Parathyroid adenoma (tissue), 2 donors: ENCODE results near the gene MRPL1.

Experiments
- H2AFZ ChIP-seq: fragments of 300-600 bp; sonication (generic); one replicate; pipeline ENCODE4 v1.7.0; 2017; ENCODE audit warnings: antibody characterized with exemption, mild to moderate bottlenecking
- H3K27ac ChIP-seq: fragments of 300-600 bp; sonication (generic); one replicate; pipeline ENCODE4 v1.7.0; 2017
- H3K27me3 ChIP-seq: fragments of 300-600 bp; sonication (generic); one replicate; pipeline ENCODE4 v1.7.0; 2017; ENCODE audit warnings: low read length; ENCODE audit not compliant: control insufficient read depth, insufficient read depth
- H3K36me3 ChIP-seq: fragments of 300-600 bp; sonication (generic); one replicate; pipeline ENCODE4 v1.7.0; 2017; ENCODE audit warnings: low read length; ENCODE audit not compliant: control insufficient read depth, insufficient read depth
- H3K4me1 ChIP-seq: fragments of 300-600 bp; sonication (generic); one replicate; pipeline ENCODE4 v1.7.0; 2017; ENCODE audit warnings: control low read depth
- H3K4me2 ChIP-seq: fragments of 300-600 bp; sonication (generic); one replicate; pipeline ENCODE4 v1.7.0; 2017; ENCODE audit warnings: low read length
- H3K4me3 ChIP-seq: fragments of 300-600 bp; sonication (generic); one replicate; pipeline ENCODE4 v1.7.0; 2017; ENCODE audit warnings: low read depth, low read length
- H3K79me2 ChIP-seq: fragments of 300-600 bp; sonication (generic); one replicate; pipeline ENCODE4 v1.7.0; 2017; ENCODE audit warnings: control low read depth
- H3K9ac ChIP-seq: fragments of 300-600 bp; sonication (generic); one replicate; pipeline ENCODE4 v1.7.0; 2017; ENCODE audit warnings: mild to moderate bottlenecking
- H3K9me3 ChIP-seq: fragments of 300-600 bp; sonication (generic); one replicate; pipeline ENCODE4 v1.7.0; 2017; ENCODE audit warnings: low read length; ENCODE audit not compliant: control insufficient read depth
- TF ChIP-seq, protein P1 (sequence below): fragments of 300-600 bp; sonication (generic); IDR thresholded peaks from one replicate; pipeline ENCODE4 v1.7.0; 2017; ENCODE audit warnings: antibody characterized with exemption, mild to moderate bottlenecking
- donor health status: primary hyperparathyroidism.

MRPL1 gene

GRCh38 chr4:77917075-77917474 lies 54.4 kb downstream of the MRPL1 start:
- Histone ChIP-seq H3K9me3 (no peaks in the 10 kb centered on the region), H3K79me2 (no peaks in the 10 kb centered on the region), H3K27me3 (no peaks in the 10 kb centered on the region), H3K4me1 (no peaks in the 10 kb centered on the region), H3K4me2 (no peak overlapping the region), H3K27ac (no peak overlapping the region), H3K36me3 (no peaks in the 10 kb centered on the region), H3K4me3 (no peak overlapping the region), H2AFZ (no peak overlapping the region), H3K9ac (no peak overlapping the region)
- TF ChIP-seq, protein P1, sequence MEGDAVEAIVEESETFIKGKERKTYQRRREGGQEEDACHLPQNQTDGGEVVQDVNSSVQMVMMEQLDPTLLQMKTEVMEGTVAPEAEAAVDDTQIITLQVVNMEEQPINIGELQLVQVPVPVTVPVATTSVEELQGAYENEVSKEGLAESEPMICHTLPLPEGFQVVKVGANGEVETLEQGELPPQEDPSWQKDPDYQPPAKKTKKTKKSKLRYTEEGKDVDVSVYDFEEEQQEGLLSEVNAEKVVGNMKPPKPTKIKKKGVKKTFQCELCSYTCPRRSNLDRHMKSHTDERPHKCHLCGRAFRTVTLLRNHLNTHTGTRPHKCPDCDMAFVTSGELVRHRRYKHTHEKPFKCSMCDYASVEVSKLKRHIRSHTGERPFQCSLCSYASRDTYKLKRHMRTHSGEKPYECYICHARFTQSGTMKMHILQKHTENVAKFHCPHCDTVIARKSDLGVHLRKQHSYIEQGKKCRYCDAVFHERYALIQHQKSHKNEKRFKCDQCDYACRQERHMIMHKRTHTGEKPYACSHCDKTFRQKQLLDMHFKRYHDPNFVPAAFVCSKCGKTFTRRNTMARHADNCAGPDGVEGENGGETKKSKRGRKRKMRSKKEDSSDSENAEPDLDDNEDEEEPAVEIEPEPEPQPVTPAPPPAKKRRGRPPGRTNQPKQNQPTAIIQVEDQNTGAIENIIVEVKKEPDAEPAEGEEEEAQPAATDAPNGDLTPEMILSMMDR: no peak

GRCh38 chr4:77917601-77918000 lies 55.0 kb downstream of the MRPL1 start:
- Histone ChIP-seq H3K27ac (no peak overlapping the region), H3K4me3 (no peak overlapping the region), H3K79me2 (no peaks in the 10 kb centered on the region), H3K4me2 (no peak overlapping the region), H3K27me3 (no peaks in the 10 kb centered on the region), H3K36me3 (no peaks in the 10 kb centered on the region), H3K9me3 (no peaks in the 10 kb centered on the region), H3K4me1 (no peaks in the 10 kb centered on the region), H2AFZ (no peak overlapping the region), H3K9ac (no peak overlapping the region)
- TF ChIP-seq, protein P1: no peak

DNA sequence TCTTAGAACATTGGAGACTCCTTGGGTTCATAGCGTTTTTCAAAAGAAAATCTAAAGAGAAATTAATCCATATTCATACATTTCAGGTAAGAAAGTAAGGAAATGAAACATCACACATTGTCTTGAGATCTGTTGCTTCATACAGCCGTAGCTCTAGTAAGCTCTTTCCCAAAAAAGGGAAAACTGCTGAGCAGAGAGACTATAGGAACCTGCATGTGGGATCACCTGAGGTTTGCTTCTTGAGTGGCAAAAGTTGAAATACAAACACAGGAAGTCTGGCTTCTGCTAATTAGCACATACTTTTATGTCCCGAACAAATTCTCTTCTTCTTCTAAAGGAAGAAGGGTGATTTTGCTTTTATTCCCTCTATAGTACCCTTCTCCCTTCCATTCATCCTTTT lies 57.7 kb downstream of the MRPL1 start:
- Histone ChIP-seq H3K4me3 (no peak overlapping the region), H3K4me1 (no peaks in the 10 kb centered on the region), H3K4me2 (no peak overlapping the region), H3K9me3 (no peaks in the 10 kb centered on the region), H3K9ac (no peak overlapping the region), H3K27ac (no peak overlapping the region), H3K79me2 (no peaks in the 10 kb centered on the region), H3K36me3 (no peaks in the 10 kb centered on the region), H2AFZ (no peak overlapping the region), H3K27me3 (no peaks in the 10 kb centered on the region)
- TF ChIP-seq, protein P1: no peak

DNA sequence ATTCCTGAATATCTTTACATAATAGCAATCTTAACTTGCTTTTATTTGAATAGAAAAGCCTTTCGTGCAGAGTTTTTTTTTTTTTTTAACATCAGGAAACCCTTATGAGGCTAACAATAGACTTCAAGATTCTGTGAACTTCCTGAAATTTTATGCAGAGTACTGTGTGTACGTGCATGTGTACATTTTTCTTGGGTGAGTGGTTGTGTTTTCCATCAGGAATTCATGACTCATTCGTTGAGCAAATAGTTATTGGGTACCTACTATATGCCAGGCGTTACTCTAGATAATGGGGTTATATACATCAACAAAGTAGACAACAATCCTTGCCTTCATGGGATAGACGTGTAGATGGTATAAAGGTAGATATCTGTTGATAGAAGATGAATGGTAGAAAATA lies 59.1 kb downstream of the MRPL1 start:
- H3K27ac ChIP-seq: no peak overlapping the region
- no peaks in the 10 kb centered on the region for H3K9me3 ChIP-seq
- no peaks in the 10 kb centered on the region for H3K79me2 ChIP-seq
- no peak overlapping the region for H3K9ac ChIP-seq
- TF ChIP-seq, protein P1: no peak
- H3K4me2 ChIP-seq: no peak overlapping the region
- H2AFZ ChIP-seq: no peak overlapping the region
- no peaks in the 10 kb centered on the region for H3K4me1 ChIP-seq
- H3K36me3 ChIP-seq: no peaks in the 10 kb centered on the region
- no peak overlapping the region for H3K4me3 ChIP-seq
- no peaks in the 10 kb centered on the region for H3K27me3 ChIP-seq
